BJ (cell line): ENCODE results near the gene CAP2. TPM values are rescaled to one million over a fixed set of nuclear protein-coding genes. Genes with fewer than 3 reads are reported as not detected.

ENCODE experiments used
- CTCF ChIA-PET: fragments of 350-600 bp; formaldehyde crosslinking; extraction: SDS; loops from one replicate; lab custom pipeline; 2021; ENCODE audit warnings: antibody characterized with exemption, inconsistent platforms; lab: Yijun Ruan, JAX
- POLR2A ChIA-PET: fragments of 300-600 bp; sonication (Branson Sonifier 250); formaldehyde crosslinking; extraction: SDS; loops from one replicate; lab custom pipeline; 2021; ENCODE audit warnings: antibody characterized with exemption; lab: Charles Lee
- DNase-seq: peaks from one replicate; pipeline ENCODE4 v3.0.0-alpha.2; 2011; ENCODE audit warnings: low read depth
- H3K27me3 ChIP-seq: 2 replicates; pipeline ENCODE4 v1.6.0; 2011; ENCODE audit warnings: low read length; ENCODE audit not compliant: control insufficient read depth, insufficient read depth
- H3K36me3 ChIP-seq: 2 replicates; pipeline ENCODE4 v1.5.1; 2011; ENCODE audit warnings: low read length; ENCODE audit not compliant: control insufficient read depth, insufficient read depth
- H3K4me3 ChIP-seq: 2 replicates; pipeline ENCODE4 v1.5.1; 2011; ENCODE audit warnings: low read depth, mild to moderate bottlenecking, control low read depth, low read length
- polyA plus RNA-seq: library from polyadenylated mRNA; depleted of rRNA; stranded (reverse); fragments of >200 nt; gene quantifications from 2 replicates; pipeline ENCODE4 v1.2.3, GENCODE V29; 2011
- TF ChIP-seq, protein P1 (sequence below): IDR thresholded peaks from 2 replicates; pipeline ENCODE4 v1.5.1; 2011; ENCODE audit warnings: low read depth, mild to moderate bottlenecking, control low read depth, inconsistent platforms, low read length, moderate library complexity; ENCODE audit not compliant: insufficient read depth

CAP2 gene
- polyA plus RNA-seq, 1 experiment = 84.4 TPM

DNA sequence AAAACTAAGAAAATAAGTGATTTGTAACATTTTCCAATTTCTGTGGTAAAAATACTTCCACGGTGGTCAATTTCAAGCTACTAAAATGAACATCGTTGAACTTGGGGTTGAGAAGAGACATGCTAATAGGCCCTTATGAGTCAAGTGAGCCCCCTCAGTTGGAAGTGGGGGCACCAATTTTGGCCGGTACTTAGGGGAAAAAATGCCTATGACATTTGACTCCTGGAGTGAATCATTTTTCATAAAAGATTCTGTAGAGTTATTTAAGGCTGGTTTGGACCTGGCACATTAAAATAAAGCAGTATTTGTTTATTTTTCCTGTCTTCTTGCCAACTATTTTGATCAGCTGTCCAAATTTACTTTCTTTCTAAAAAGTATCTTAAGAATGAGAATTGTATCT is 32.4 kb upstream of the CAP2 start:
- ChIA-PET CTCF (no interaction called here), POLR2A (no interaction called here)
- Histone ChIP-seq H3K27me3 (no peaks in the 10 kb centered on the region), H3K4me3 (no peak overlapping the region), H3K36me3 (no peaks in the 10 kb centered on the region)
- DNase-seq = no peak
- TF ChIP-seq, protein P1, sequence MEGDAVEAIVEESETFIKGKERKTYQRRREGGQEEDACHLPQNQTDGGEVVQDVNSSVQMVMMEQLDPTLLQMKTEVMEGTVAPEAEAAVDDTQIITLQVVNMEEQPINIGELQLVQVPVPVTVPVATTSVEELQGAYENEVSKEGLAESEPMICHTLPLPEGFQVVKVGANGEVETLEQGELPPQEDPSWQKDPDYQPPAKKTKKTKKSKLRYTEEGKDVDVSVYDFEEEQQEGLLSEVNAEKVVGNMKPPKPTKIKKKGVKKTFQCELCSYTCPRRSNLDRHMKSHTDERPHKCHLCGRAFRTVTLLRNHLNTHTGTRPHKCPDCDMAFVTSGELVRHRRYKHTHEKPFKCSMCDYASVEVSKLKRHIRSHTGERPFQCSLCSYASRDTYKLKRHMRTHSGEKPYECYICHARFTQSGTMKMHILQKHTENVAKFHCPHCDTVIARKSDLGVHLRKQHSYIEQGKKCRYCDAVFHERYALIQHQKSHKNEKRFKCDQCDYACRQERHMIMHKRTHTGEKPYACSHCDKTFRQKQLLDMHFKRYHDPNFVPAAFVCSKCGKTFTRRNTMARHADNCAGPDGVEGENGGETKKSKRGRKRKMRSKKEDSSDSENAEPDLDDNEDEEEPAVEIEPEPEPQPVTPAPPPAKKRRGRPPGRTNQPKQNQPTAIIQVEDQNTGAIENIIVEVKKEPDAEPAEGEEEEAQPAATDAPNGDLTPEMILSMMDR = no peak

- TF ChIP-seq, protein P1 = no peak
- POLR2A ChIA-PET = no interaction called here
- no peak overlapping the region for H3K4me3 ChIP-seq
- no peaks in the 10 kb centered on the region for H3K27me3 ChIP-seq
- DNase-seq = no peak
- CTCF ChIA-PET = no interaction called here
- H3K36me3 ChIP-seq = no peaks in the 10 kb centered on the region
Measured at GRCh38 chr6:17365961-17366360, 27.4 kb upstream of the CAP2 start.

- CTCF ChIA-PET = no interaction called here
- H3K4me3 ChIP-seq = no peak overlapping the region
- no peaks in the 10 kb centered on the region for H3K36me3 ChIP-seq
- no peaks in the 10 kb centered on the region for H3K27me3 ChIP-seq
- POLR2A ChIA-PET = no interaction called here
- TF ChIP-seq, protein P1 = no peak
- no peak for DNase-seq
Measured at GRCh38 chr6:17367868-17368267, 25.5 kb upstream of the CAP2 start.

- H3K27me3 ChIP-seq = no peaks in the 10 kb centered on the region
- no peak for DNase-seq
- ChIA-PET CTCF (interaction anchor here (0.8 kb wide), 1 partner anchor 9 kb away, joined by 4 read pairs; no protein-coding TSS in a partner anchor), POLR2A (no interaction called here)
- H3K4me3 ChIP-seq = no peak overlapping the region
- TF ChIP-seq, protein P1 = no peak
- no peaks in the 10 kb centered on the region for H3K36me3 ChIP-seq
Measured at GRCh38 chr6:17381424-17382147, 11.8 kb upstream of the CAP2 start.

GRCh38 chr6:17385660-17386059 is 7.7 kb upstream of the CAP2 start:
- CTCF ChIA-PET = no interaction called here

More at GRCh38 chr6:17385660-17386059, 7.7 kb upstream of the CAP2 start:
- POLR2A ChIA-PET = no interaction called here
- DNase-seq = no peak
- H3K36me3 ChIP-seq = no peaks in the 10 kb centered on the region
- TF ChIP-seq, protein P1 = no peak
- no peaks in the 10 kb centered on the region for H3K27me3 ChIP-seq
- H3K4me3 ChIP-seq = no peak overlapping the region
